Fibroblast of skin of scalp (primary cell): ENCODE measurements around the gene CCDC91.

Experiments
- DNase-seq: peaks from one replicate; pipeline ENCODE4 v3.0.0-alpha.2; 2013

Gene CCDC91

DNA sequence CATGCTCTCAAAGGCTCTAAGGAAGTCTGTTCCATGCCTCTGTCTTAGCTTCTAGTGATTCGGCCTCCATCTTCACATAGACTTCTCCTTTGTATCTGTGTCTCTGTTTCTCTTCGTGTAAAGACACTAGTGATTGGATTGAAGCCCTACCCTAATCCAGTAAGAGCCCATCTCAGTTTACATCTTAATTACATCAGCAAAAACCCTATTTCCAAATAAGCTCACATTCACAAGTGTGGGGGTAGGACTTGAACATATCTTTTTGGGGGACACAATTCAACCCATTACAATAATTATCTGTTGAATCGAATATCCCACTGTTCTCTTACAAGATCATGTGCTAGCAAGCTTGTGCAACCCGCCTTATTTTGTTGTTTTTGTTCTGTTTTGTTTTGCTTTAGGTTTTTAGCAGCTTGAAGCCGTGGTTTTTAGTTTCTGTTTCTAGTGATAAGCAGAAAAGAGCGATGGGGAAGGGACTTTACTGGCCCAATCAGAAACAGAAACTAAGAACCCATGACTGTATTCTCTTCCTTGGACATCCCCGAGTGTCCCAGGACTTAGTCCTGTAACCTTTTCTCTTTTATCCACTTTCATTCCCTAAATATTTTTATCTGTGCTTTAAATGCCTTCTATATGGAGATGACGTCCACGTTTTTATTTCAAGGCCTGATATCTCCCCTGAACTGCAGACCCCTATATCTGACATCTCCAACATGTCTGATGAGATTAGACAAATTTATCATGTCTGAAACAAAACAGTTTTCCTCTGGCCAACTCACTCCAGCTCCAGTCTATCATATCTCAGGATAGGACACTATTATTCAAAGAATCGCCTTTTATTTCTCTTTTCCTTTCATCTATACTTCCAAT lies 353.0 kb downstream of the CCDC91 start:
- no peak for DNase-seq

- peak; percentile 63 for DNase-seq
Measured at GRCh38 chr12:28550757-28551704, 360.8 kb downstream of the CCDC91 start.

DNA sequence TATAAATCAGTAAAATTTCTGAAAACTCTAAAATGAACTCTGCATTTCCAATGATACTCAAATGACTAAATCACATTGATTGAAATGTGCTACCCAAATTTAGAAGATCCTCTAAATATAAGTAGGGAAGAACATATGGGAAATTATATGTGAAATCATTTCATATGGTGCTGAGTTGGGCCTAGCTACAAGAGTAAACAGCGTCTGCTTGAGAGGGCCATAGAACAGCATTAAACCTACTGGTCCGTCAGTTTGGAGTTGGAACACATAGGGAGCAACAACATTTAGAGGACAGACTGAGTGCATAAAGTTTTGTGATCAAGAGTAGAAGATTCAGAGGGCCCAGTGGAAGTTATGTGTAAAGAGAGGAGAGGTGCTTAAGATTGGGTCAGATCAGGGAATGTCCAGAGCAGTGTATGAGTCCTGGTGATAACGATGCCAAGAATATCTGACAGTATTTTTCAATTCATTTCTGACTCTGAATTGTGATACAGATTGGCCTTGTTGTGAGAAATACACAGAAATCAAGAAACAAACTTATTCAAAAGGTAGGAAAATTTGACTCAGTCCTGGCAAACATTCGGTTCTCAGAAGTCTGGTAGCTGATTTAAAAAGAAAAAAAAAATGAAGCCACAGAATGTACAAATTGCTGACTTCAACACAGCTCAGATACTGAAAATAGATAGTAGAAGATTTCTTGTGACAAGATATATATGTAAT lies 362.2 kb downstream of the CCDC91 start:
- DNase-seq = no peak

DNA sequence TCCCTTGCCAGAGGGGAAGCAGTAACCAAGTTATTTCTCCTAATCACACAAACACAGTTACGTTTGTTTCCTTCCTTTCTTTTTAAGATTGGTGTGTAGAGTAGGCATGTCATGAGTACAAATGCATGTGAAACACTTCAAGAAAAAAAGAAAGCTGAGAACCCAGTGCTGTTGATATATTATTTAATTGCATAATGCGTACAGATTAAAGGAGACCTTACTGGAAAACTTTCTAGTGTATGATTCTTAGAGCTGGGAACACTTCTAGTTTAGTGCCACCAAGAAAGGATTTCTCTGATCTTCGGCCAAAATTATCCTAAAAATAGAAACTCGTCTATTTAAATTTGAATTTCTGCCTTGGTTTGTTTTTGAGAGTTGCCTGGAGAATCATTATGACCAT lies 365.5 kb downstream of the CCDC91 start:
- no peak for DNase-seq

- DNase-seq = no peak
Measured at GRCh38 chr12:28558250-28558649, 368.0 kb downstream of the CCDC91 start.

DNA sequence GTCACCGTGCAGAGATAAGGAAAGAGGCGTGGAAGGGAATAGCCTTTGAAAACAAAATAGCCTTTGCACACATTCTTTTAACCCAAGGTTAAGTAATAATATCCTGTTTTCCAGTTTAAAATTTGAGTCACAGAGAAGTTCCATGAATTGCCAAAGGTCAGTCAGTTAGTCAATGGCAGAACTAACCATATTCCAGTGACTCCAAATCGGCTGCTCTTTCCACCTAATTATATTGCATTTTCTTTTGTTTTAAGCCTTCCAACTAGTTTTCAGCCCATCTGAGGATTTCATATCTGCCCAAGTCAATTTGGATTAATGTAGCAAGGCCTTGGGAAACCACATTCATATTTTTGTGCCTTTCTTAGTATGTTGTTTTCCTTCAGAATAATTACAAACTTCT lies 373.0 kb downstream of the CCDC91 start:
- DNase-seq = no peak

GRCh38 chr12:28563936-28564335 lies 373.7 kb downstream of the CCDC91 start:
- DNase-seq = peak; percentile 54

DNA sequence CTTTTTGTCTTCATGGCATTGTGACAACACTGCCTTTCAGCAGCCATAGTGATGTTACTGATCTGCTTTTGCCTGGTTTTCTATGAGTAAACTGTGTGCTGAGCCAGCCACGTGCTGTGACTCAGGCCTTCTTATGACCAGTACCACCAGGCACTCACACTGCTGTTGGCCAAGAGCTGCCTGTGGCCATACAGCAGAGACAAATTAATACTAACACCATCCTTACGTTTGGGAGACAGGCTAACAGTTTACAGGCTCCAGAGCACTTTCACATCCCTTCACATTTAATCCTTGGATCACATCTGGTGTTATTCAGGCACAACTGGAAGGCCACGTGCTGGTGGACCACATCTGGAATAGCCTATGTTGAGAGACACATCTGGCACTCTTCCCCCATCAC lies 377.9 kb downstream of the CCDC91 start:
- DNase-seq = peak; percentile 88

- peak; percentile 64 for DNase-seq
Measured at GRCh38 chr12:28568704-28569103, 378.4 kb downstream of the CCDC91 start.

DNA sequence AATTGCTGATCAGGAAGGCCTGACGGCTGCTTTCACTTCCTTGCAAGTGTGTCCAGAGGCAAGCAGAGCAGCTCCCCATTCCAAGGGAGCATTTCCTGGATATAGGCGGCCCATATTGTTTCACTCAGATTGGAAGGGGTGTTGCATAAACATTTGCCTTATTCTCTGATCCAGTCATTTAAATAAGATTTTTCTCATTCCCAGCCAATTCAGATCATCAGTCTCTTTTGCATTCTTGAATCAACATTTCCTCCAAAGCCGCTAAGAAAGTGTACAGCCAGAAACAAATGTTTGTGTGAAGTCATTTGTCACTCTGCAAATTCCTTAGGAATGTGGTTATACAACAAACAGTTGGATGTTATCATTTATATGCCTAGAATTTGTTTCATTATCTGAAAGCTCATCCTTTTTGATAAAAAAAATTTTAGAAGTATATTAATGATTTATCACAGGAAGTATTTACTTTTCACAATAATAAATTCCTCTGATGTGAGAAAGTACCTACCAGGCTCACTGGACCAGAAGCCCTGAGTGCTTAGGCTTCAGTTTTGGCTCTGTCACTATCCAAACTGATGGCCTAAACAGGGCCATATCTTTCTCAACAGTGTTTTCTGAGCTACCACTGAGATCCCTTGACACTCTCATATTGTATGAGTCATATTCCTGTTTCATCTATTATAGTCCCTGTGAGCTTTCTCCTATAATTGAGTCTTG lies 379.6 kb downstream of the CCDC91 start:
- peak; percentile 93 for DNase-seq

DNA sequence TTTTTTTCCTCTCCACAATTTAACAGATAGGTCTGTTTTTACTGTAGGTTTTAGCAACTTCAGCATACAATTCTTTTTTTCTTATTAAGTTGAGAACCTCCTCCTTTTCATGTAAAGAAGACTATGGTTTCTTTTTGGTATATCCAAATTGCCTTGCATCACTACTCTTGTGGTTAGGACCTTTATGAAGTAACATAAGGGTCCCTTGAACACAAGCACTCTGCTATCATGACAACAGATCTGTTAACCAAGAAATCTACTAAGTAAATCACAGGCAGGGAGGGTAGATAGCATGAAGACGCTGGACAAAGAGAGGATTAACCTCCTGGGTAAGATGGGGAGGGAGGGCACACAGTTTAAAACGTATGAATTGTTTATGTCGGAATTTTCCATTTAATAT lies 380.6 kb downstream of the CCDC91 start:
- DNase-seq = no peak

DNA sequence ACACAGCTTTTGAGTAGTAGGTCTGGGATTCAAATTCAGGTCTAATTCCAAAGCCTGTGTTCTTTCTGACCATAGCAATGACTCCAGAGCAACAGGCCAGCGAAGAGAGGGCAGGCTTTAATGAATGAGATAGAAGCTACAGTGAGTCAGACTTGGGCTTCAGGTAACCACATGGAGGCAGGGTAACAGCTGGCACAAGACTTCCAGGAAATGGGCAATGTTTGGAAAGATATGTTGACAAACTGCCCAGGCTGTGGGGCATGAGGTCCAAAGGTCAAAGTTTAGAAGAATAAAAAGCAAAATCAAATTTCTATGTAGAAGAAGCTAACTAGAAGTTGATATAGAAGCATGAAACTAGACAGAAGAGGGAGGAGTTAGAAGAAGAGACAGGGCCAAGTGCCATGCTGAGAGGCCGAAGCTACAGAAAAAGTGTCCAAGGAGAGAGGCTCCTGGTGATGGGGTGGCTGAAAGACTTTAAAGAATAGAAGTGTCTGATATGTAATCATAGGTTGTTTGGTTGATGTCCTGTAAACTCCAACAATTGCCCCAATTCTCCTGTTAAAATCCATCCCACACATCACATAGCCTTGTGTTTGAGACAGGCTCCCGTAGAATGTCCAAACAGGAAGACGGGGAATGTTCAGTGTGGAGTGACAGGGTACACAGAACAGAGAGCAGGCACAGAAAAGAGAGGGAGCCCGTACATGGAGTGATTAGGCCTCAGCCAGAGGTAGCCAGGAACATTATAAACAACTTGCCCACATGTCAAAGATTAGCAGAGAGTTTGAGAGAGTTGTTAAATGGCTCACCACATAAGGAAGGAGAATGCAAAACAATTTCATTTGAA lies 384.7 kb downstream of the CCDC91 start:
- no peak for DNase-seq

- DNase-seq = no peak
Measured at GRCh38 chr12:28575593-28576205, 385.4 kb downstream of the CCDC91 start.

DNA sequence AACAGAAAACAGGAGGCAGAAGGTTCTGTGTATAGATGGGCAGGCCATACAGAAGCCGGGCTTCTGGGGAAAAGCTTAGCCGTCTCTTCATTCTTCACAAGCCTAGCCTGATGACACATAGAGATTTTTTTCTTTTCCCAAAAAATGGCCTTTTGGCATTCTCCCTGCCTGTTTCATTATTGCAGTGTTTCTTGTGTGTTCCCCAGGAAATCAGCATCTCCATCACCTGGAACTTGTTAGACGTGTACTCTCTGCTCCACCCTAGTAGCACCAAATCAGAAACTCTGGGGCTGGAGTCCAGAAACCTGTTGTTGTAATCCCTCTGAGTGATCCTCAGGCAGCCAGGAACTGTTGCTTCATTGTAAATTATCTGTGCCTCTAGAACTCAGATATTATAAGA lies 388.1 kb downstream of the CCDC91 start:
- peak; percentile 39 for DNase-seq

DNA sequence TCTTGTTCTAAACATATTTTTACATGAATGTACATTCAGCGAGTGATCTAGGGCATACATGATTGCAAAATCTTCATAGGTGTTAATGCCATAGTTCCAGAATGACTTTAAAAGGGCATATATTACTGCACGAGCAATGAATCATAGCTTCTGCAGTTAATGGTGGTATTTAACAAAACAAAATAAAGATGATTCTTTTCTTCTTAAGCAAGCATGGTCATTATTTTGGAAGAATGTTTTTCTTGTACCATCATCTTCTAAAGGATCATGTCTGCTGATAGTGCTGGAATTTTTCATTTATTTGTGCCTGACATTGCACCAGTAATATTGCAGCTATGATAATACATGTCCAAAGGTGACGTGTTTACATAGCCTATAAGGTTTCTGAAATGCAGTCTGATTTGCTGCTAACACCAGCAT lies 388.6 kb downstream of the CCDC91 start:
- peak; percentile 63 for DNase-seq

- no peak for DNase-seq
Measured at GRCh38 chr12:28582672-28583376, 392.6 kb downstream of the CCDC91 start.

GRCh38 chr12:28583701-28584261 lies 393.5 kb downstream of the CCDC91 start:
- DNase-seq = peak; percentile 73

DNA sequence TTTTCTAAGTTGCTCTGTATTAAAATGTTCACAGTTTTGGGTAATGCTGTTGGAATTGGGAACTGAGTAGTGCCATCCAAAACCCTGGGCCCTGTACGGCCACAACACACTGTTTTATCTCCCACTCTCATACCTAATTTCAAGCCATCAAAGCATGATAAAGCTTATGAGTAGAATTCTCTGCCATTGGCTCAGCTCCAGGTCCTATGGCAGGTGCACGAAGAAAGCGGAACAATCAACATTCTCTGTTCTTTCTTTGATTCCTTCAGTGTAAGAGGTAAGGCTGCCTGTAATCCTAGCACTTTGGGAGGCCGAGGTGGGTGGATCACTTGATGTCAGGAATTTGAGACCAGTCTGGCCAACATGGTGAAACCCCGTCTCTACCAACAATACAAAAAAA lies 394.9 kb downstream of the CCDC91 start:
- no peak for DNase-seq

DNA sequence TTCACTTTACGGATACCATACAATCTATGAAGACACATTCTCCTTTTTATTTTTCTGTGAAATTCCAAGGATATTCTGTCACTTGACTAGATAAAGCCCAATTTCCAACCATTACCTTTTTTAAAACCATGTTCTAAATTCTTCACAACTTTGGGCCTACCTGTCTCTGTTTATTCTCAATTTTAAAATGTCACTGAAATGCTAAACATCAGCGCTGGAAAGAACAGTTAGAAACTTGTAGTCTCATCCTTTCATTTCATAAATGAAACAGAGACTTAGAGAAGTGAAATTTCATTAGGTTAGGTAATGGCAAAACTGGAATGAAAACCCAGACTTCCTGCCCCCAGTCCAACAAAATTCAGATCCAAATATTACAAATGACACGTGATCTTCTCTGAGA lies 396.2 kb downstream of the CCDC91 start:
- DNase-seq = no peak

GRCh38 chr12:28591831-28592230 lies 401.6 kb downstream of the CCDC91 start:
- DNase-seq = no peak
